Parathyroid adenoma (tissue), 2 donors: Measurements from ENCODE around the gene PLEK.

Experiments
- H2AFZ ChIP-seq: fragments of 300-600 bp; sonication (generic); one replicate; pipeline ENCODE4 v1.7.0; 2017; ENCODE audit warnings: antibody characterized with exemption, mild to moderate bottlenecking
- H3K27ac ChIP-seq: fragments of 300-600 bp; sonication (generic); one replicate; pipeline ENCODE4 v1.7.0; 2017
- H3K27me3 ChIP-seq: fragments of 300-600 bp; sonication (generic); one replicate; pipeline ENCODE4 v1.7.0; 2017; ENCODE audit warnings: low read length; ENCODE audit not compliant: control insufficient read depth, insufficient read depth
- H3K36me3 ChIP-seq: fragments of 300-600 bp; sonication (generic); one replicate; pipeline ENCODE4 v1.7.0; 2017; ENCODE audit warnings: low read length; ENCODE audit not compliant: control insufficient read depth, insufficient read depth
- H3K4me1 ChIP-seq: fragments of 300-600 bp; sonication (generic); one replicate; pipeline ENCODE4 v1.7.0; 2017; ENCODE audit warnings: control low read depth
- H3K4me2 ChIP-seq: fragments of 300-600 bp; sonication (generic); one replicate; pipeline ENCODE4 v1.7.0; 2017; ENCODE audit warnings: low read length
- H3K4me3 ChIP-seq: fragments of 300-600 bp; sonication (generic); one replicate; pipeline ENCODE4 v1.7.0; 2017; ENCODE audit warnings: low read depth, low read length
- H3K79me2 ChIP-seq: fragments of 300-600 bp; sonication (generic); one replicate; pipeline ENCODE4 v1.7.0; 2017; ENCODE audit warnings: control low read depth
- H3K9ac ChIP-seq: fragments of 300-600 bp; sonication (generic); one replicate; pipeline ENCODE4 v1.7.0; 2017; ENCODE audit warnings: mild to moderate bottlenecking
- H3K9me3 ChIP-seq: fragments of 300-600 bp; sonication (generic); one replicate; pipeline ENCODE4 v1.7.0; 2017; ENCODE audit warnings: low read length; ENCODE audit not compliant: control insufficient read depth
- CTCF ChIP-seq: fragments of 300-600 bp; sonication (generic); IDR thresholded peaks from one replicate; pipeline ENCODE4 v1.7.0; 2017; ENCODE audit warnings: antibody characterized with exemption, mild to moderate bottlenecking
- donor health status: primary hyperparathyroidism.

PLEK gene

GRCh38 chr2:68403199-68403644 is 38.1 kb downstream of the PLEK start:
- Histone ChIP-seq H2AFZ (no peak overlapping the region), H3K4me1 (no peaks in the 10 kb centered on the region), H3K36me3 (no peaks in the 10 kb centered on the region), H3K9ac (no peak overlapping the region), H3K4me2 (no peak overlapping the region), H3K79me2 (no peaks in the 10 kb centered on the region), H3K4me3 (no peak overlapping the region), H3K27me3 (no peaks in the 10 kb centered on the region), H3K9me3 (no peaks in the 10 kb centered on the region), H3K27ac (no peak overlapping the region)
- no peak for TF ChIP-seq CTCF

DNA sequence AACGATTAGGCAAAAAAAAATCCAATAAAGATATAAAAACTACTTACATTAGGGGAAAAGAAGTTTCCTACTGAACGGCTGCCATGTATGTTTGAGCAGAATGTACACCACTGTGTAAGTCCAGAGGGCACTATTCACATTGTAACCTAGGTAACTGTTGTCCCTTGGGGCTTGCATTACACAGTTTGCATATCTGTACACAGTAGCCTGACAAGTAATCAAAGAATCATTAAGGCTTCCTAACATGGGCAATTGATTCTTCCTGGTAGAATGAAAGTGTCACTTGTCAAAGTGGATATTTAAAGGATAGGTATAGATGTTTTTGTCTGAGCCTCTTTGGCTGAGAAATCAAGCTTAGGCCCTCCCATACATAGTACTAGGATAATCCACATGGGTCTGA is 39.1 kb downstream of the PLEK start:
- Histone ChIP-seq H3K27ac (no peak overlapping the region), H3K9me3 (no peaks in the 10 kb centered on the region), H3K36me3 (no peaks in the 10 kb centered on the region), H3K4me1 (no peaks in the 10 kb centered on the region), H3K9ac (no peak overlapping the region), H3K27me3 (no peaks in the 10 kb centered on the region), H2AFZ (no peak overlapping the region), H3K4me2 (no peak overlapping the region), H3K79me2 (no peaks in the 10 kb centered on the region), H3K4me3 (no peak overlapping the region)
- TF ChIP-seq CTCF: no peak

- H3K36me3 ChIP-seq: no peaks in the 10 kb centered on the region
- no peak overlapping the region for H2AFZ ChIP-seq
- H3K4me2 ChIP-seq: no peak overlapping the region
- H3K4me1 ChIP-seq: no peaks in the 10 kb centered on the region
- H3K9me3 ChIP-seq: no peaks in the 10 kb centered on the region
- no peak overlapping the region for H3K9ac ChIP-seq
- H3K4me3 ChIP-seq: no peak overlapping the region
- H3K27ac ChIP-seq: no peak overlapping the region
- no peaks in the 10 kb centered on the region for H3K79me2 ChIP-seq
- no peaks in the 10 kb centered on the region for H3K27me3 ChIP-seq
- TF ChIP-seq CTCF: no peak
Measured at GRCh38 chr2:68404893-68405799, 40.1 kb downstream of the PLEK start.

DNA sequence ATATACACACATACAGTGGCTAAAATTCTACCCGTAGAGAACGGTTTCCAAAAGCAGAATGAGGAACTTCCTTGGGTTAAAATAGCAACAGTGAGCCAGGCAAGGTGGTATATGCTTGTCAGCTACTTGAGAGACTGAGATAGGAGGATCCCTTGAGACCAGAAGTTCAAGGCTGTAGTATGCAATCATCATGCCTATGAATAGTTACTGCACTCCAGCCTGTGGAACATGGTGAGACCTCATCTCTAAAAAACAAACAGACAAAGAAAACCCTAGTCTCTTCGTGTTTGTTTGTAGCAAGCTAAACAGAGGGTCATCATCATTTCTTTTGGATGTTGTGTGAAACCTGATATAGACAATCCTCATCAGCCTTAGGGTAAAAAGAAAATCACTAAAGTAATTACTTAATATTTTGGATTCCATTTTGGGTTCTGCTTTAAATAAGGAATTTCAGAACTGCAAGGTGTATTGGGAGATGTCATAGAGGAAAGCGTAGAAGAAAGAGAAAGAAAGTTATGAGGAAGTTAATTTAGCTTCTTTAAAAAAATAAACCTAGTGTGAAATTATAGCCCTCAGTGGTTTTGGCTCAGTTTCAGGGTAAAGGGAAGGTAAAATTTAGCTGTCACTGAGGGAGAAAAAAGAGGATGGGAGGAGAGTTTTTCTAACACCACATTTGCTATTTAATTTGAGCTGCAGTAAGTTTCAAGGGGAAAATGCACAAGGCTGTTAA is 46.5 kb downstream of the PLEK start:
- Histone ChIP-seq H3K4me1 (no peaks in the 10 kb centered on the region), H3K4me2 (no peak overlapping the region), H2AFZ (no peak overlapping the region), H3K9me3 (no peaks in the 10 kb centered on the region), H3K36me3 (no peaks in the 10 kb centered on the region), H3K4me3 (no peak overlapping the region), H3K79me2 (no peaks in the 10 kb centered on the region), H3K27ac (no peak overlapping the region), H3K9ac (no peak overlapping the region), H3K27me3 (no peaks in the 10 kb centered on the region)
- TF ChIP-seq CTCF: no peak
